GM12891 (cell line): ENCODE data around the gene ZGLP1.

Experiments
- PAX5 ChIP-seq: IDR thresholded peaks from 2 replicates; pipeline ENCODE4 v1.6.1; 2011; ENCODE audit warnings: low read length, moderate library complexity, mild to moderate bottlenecking; ENCODE audit not compliant: insufficient read depth, severe bottlenecking
- POLR2A ChIP-seq: IDR thresholded peaks from 2 replicates; pipeline ENCODE4 v1.6.1; 2011; ENCODE audit warnings: low read depth, low read length, control low read depth
- POLR2AphosphoS5 ChIP-seq: IDR thresholded peaks from 2 replicates; pipeline ENCODE4 v1.6.1; 2011; ENCODE audit warnings: low read depth, low read length, control low read depth
- POU2F2 ChIP-seq: IDR thresholded peaks from 2 replicates; pipeline ENCODE4 v1.6.1; 2011; ENCODE audit warnings: low read depth, mild to moderate bottlenecking, control low read depth, low read length, moderate library complexity
- SPI1 ChIP-seq: IDR thresholded peaks from 2 replicates; pipeline ENCODE4 v1.6.1; 2011; ENCODE audit warnings: low read depth, low read length, control low read depth
- TAF1 ChIP-seq: IDR thresholded peaks from 2 replicates; pipeline ENCODE4 v1.6.1; 2011; ENCODE audit warnings: low read depth, low read length, control low read depth

DNA sequence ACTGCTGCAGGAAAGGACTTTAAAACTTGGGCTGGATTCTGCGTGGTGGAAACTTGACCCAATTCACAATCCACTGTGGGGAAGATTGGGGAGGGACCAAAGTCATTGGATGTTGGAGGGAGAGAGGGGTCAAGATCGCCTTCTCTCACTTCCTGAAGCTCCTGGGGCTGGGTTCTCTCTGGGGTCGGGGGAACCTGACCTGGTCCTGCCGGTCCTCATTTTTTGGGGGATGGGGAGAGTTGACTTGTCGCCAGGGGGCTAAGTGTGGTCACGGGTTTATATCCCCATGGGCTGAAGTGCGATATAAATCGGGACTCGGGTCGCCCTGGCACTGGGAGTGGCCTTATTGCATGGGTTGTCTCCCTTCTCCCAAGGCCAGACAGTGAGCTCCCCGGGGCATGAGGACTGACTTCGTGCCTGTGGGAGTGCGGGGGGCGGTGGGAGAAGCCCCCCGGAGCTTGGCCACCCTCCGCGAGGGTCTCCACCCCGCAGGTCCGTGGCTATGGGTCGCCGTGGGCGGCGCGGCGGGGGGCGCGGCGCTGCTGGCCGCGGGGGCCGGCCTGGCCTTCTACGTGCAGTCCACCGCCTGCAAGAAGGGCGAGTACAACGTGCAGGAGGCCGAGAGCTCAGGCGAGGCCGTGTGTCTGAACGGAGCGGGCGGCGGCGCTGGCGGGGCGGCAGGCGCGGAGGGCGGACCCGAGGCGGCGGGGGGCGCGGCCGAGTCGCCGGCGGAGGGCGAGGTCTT is 13.6 kb downstream of the ZGLP1 start:
- TF ChIP-seq POLR2AphosphoS5 (no peak), POLR2A (no peak), POU2F2 (no peak), SPI1 (no peak), PAX5 (no peak), TAF1 (no peak)
